OCI-LY3 (cell line): ENCODE data around the gene ERH.

ENCODE experiments used
- H2AFZ ChIP-seq: fragments of 200-600, 300-600 bp; shearing (Covaris generic); 2 replicates; pipeline ENCODE4 v1.6.0; 2014; ENCODE audit warnings: antibody characterized with exemption, low read depth, low read length
- H3K27ac ChIP-seq: fragments of 200-600, 300-600 bp; sonication (generic); 2 replicates; pipeline ENCODE4 v1.5.1; 2014; ENCODE audit warnings: mild to moderate bottlenecking, low read length, moderate library complexity, mixed read lengths
- H3K27me3 ChIP-seq: fragments of 200-600, 300-600 bp; sonication (generic); 2 replicates; pipeline ENCODE4 v1.6.1; 2014; ENCODE audit warnings: low read depth, low read length, mixed read lengths
- H3K36me3 ChIP-seq: fragments of 200-600, 300-600 bp; sonication (generic); replicated peaks from 2 replicates; pipeline ENCODE3; 2014; ENCODE audit warnings: low read depth, low read length, mixed read lengths
- H3K4me1 ChIP-seq: fragments of 300-600, 200-600 bp; sonication (generic); 2 replicates; pipeline ENCODE4 v1.6.1; 2014; ENCODE audit warnings: low read length, mixed read lengths
- H3K4me2 ChIP-seq: fragments of 200-600, 300-600 bp; sonication (generic); 2 replicates; pipeline ENCODE4 v1.6.1; 2014; ENCODE audit warnings: low read length, mixed read lengths
- H3K4me3 ChIP-seq: fragments of 300-600, 200-600 bp; sonication (generic); 2 replicates; pipeline ENCODE4 v1.5.1; 2014; ENCODE audit warnings: antibody characterized with exemption, mild to moderate bottlenecking, low read length, moderate library complexity
- H3K79me2 ChIP-seq: fragments of 300-600, 200-600 bp; shearing (Covaris generic); 2 replicates; pipeline ENCODE4 v1.6.1; 2014; ENCODE audit warnings: mild to moderate bottlenecking, low read length, mixed read lengths
- H3K9ac ChIP-seq: fragments of 300-600, 200-600 bp; shearing (Covaris generic); 2 replicates; pipeline ENCODE4 v1.6.0; 2014; ENCODE audit warnings: mild to moderate bottlenecking, low read length, moderate library complexity
- H3K9me3 ChIP-seq: fragments of 200-600, 300-600 bp; shearing (Covaris generic); 2 replicates; pipeline ENCODE4 v1.6.1; 2014; ENCODE audit warnings: low read length, mixed read lengths; ENCODE audit not compliant: insufficient read depth
- H4K20me1 ChIP-seq: fragments of 200-600, 300-600 bp; sonication (generic); 2 replicates; pipeline ENCODE4 v1.6.1; 2016; ENCODE audit warnings: low read length, mixed read lengths; ENCODE audit not compliant: insufficient read depth
- CTCF ChIP-seq: fragments of 200-600, 300-600 bp; sonication (generic); IDR thresholded peaks from 2 replicates; pipeline ENCODE4 v1.5.1; 2014; ENCODE audit warnings: antibody characterized with exemption, low read length, low read depth
- EZH2phosphoT487 ChIP-seq: fragments of 200-600 bp; shearing (Covaris generic); IDR thresholded peaks from 2 replicates; pipeline ENCODE4 v1.6.1; 2018; ENCODE audit warnings: antibody characterized with exemption, mixed run types, low read depth

The ERH gene

DNA sequence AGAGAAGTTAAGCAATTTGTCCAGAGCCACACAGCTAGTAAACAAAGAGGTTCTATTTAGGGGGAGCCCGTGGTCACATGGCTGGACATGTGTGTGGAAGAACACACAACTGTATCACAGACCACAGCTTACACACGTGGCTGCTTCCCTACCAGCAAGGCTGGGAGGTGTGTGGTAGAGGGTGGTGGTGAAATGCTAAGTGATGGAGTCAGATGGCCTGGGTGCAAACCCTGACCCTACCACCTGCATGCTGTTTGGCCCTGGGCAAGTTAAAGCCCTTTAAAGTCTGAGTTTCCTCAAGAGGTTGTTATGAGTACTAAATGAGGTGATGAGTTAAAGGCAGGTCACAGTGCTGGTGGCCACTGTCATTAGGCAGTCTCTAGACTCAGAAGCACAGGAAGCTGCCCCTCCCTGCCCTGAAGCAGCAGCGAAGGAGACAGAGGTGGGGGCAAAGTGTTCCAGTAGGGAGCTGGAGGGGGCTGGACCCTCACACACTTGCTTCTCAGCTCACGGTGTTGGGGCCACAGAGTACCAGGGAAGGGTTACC lies 64.2 kb downstream of the ERH start:
- H3K27me3 ChIP-seq = no peaks in the 10 kb centered on the region
- H3K9ac ChIP-seq = no peak overlapping the region
- TF ChIP-seq CTCF (no peak), EZH2phosphoT487 (no peak)
- no peaks in the 10 kb centered on the region for H3K9me3 ChIP-seq
- H4K20me1 ChIP-seq = no peaks in the 10 kb centered on the region
- no peak overlapping the region for H3K4me2 ChIP-seq
- H3K79me2 ChIP-seq = no peaks in the 10 kb centered on the region
- H2AFZ ChIP-seq = no peak overlapping the region
- H3K4me3 ChIP-seq = no peak overlapping the region
- H3K27ac ChIP-seq = no peak overlapping the region
- H3K36me3 ChIP-seq = no peaks in the 10 kb centered on the region
- H3K4me1 ChIP-seq = peaks cover 38% of the 10 kb centered on the region

DNA sequence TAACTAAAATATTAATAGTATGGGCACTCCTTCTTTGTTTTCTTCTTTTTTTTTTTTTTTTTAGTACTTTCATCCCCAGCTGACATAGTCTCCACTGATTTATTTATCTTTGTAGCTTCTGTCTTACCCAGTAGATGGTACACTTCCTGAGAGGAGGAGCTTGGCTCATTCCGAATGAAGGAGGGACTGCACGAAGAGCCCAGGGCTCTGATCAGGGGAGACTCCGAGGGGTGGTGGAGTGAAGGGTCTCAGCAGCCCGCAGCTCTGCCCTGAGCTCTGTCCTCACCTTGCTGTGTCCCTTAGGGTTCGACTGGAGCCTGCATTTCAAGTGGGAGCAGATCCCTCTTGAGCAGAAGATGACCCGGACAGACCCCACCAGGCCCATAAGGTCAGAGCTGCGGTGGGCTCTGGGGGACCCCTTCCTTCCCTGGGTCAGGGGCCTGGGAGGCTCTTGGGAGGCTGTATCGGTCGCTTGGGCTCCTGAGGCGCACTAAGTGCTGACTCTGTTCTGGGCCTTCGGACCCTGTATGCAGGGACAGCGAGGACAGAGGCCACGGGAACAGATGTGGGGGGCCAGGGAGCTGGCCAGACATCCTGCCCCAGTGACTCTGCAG lies 65.2 kb downstream of the ERH start:
- Histone ChIP-seq H2AFZ (no peak overlapping the region), H3K9ac (no peak overlapping the region), H3K4me1 (peaks cover 28% of the 10 kb centered on the region), H3K36me3 (no peaks in the 10 kb centered on the region), H3K9me3 (no peaks in the 10 kb centered on the region), H3K4me2 (no peak overlapping the region), H4K20me1 (no peaks in the 10 kb centered on the region), H3K27me3 (no peaks in the 10 kb centered on the region), H3K79me2 (no peaks in the 10 kb centered on the region), H3K27ac (no peak overlapping the region), H3K4me3 (no peak overlapping the region)
- TF ChIP-seq CTCF (no peak), EZH2phosphoT487 (no peak)

GRCh38 chr14:69331206-69331605 lies 66.9 kb downstream of the ERH start:
- Histone ChIP-seq H3K4me3 (no peak overlapping the region), H3K36me3 (no peaks in the 10 kb centered on the region), H3K4me2 (no peak overlapping the region), H3K4me1 (peaks cover 12% of the 10 kb centered on the region), H3K27ac (no peak overlapping the region), H3K79me2 (no peaks in the 10 kb centered on the region), H3K9me3 (no peaks in the 10 kb centered on the region), H3K9ac (no peak overlapping the region), H2AFZ (no peak overlapping the region), H4K20me1 (no peaks in the 10 kb centered on the region), H3K27me3 (no peaks in the 10 kb centered on the region)
- TF ChIP-seq CTCF (no peak), EZH2phosphoT487 (no peak)
